AG10803 (cell line): ENCODE measurements around the gene TINAGL1.

Source experiments
- DNase-seq: peaks from one replicate; pipeline ENCODE4 v3.0.0; 2010; ENCODE audit warnings: low read depth
- H3K4me3 ChIP-seq: 2 replicates; pipeline ENCODE4 v1.5.1; 2011; ENCODE audit warnings: mild to moderate bottlenecking, low read length, control low read depth
- TF ChIP-seq, protein P1 (sequence below): conservative IDR thresholded peaks from 2 replicates; pipeline ENCODE4 v1.5.1; 2011; ENCODE audit warnings: mild to moderate bottlenecking, low read length, control low read depth, inconsistent platforms

TINAGL1 gene

DNA sequence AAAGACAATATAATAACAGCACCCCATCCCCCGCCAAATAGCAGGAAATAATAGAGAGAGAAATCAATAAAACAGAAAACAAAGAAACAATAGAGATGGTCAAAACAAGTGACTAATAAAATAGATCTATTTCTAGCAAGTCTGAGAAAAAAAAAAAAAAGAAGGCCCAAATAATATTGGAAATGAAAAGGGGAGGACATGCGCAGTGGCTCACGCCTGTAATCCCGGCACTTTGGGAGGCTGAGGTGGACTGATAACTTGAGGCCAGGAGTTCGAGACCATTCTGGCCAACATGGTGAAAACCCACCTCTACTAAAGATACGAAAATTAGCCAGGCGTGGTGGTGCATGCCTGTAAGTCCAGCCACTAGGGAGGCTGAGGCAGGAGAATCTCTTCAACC is 22.7 kb downstream of the TINAGL1 start:
- no peak for DNase-seq
- H3K4me3 ChIP-seq = no peak overlapping the region
- TF ChIP-seq, protein P1, sequence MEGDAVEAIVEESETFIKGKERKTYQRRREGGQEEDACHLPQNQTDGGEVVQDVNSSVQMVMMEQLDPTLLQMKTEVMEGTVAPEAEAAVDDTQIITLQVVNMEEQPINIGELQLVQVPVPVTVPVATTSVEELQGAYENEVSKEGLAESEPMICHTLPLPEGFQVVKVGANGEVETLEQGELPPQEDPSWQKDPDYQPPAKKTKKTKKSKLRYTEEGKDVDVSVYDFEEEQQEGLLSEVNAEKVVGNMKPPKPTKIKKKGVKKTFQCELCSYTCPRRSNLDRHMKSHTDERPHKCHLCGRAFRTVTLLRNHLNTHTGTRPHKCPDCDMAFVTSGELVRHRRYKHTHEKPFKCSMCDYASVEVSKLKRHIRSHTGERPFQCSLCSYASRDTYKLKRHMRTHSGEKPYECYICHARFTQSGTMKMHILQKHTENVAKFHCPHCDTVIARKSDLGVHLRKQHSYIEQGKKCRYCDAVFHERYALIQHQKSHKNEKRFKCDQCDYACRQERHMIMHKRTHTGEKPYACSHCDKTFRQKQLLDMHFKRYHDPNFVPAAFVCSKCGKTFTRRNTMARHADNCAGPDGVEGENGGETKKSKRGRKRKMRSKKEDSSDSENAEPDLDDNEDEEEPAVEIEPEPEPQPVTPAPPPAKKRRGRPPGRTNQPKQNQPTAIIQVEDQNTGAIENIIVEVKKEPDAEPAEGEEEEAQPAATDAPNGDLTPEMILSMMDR = no peak

DNA sequence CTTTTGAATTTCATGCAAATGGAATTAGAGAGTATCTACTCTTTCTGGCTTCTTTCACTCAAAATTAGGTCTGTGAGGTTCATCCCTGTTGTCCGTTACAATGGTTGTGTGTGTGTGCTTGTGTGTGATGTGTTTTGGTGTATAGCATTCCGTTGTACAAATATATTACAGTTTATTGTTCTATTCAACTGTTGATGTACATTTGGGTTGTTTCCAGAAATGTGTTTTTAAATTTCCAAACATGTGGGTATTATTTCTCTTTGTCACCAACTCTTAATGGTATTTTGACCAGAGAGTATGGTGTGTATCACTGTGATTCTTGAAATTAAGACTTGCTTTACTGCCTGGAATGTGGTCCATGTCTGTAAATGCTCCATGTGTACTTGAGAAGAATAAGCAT is 24.3 kb downstream of the TINAGL1 start:
- TF ChIP-seq, protein P1 = no peak
- no peak for DNase-seq
- H3K4me3 ChIP-seq = no peak overlapping the region

DNA sequence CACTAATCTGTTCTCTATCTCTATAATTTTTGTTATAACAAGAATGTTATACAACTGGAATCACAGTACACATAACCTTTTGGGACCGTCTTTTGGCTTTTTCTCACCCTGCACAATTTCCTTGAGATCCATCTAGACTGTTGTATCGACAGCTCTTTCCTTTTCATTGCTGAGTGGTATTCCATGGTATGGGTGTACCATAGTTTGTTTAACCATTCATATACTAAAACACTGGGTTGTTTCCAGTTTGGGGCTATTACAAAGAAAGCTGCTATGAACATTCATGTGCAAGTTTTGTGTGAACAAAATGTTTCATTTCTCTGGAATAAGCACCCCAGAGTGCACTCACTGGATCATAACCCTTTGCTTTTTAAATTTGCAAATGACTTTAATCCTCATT is 25.8 kb downstream of the TINAGL1 start:
- TF ChIP-seq, protein P1 = no peak
- DNase-seq = no peak

DNA sequence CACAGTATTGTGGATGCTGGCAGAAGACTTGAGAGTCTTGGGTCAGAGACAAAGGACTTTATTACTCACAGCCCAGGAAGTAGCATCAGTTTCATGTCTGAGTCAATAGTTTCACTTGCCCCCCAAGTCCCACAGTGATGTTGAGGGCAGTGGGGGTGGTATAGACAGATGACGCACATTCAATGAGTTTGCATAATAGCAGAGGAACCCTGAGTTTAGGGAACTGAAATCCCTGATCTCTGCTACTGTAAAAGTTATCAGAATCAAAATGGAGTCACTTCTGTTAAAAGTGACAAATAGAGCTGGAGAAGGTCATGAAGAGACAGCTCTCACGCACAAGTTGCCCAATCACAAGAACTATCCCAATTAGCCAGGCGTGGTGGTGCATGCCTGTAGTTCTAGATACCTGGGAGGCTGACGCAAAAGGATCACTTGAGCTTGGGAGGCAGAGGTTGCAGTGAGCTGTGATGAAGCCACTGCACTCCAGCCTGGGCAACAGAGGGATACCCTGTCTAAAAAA is 29.7 kb downstream of the TINAGL1 start:
- H3K4me3 ChIP-seq = no peak overlapping the region
- DNase-seq = peak; percentile 63
- TF ChIP-seq, protein P1 = no peak

More for the DNA sequence above, 25.8 kb downstream of the TINAGL1 start:
- H3K4me3 ChIP-seq = no peak overlapping the region

DNA sequence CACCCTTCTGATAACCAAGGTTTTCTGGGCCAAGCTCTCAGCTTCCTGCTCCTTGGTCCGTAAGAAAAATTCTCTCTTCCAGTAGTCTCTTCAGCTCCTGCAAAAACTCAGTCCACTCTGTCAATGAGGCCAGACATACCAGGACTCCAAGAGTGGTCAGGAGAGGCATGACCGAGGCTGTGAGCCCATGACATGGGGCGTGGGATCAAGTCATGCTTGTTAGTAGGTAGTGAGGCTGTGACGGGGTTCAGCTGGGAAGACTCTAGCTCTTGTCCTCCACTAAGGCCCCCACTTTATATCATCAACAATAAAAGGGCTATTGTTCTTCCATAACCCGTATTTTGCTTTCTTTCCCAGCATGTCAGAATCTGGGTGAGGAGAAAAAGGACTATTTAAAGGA is 31.0 kb downstream of the TINAGL1 start:
- H3K4me3 ChIP-seq = no peak overlapping the region
- TF ChIP-seq, protein P1 = no peak
- DNase-seq = no peak

DNA sequence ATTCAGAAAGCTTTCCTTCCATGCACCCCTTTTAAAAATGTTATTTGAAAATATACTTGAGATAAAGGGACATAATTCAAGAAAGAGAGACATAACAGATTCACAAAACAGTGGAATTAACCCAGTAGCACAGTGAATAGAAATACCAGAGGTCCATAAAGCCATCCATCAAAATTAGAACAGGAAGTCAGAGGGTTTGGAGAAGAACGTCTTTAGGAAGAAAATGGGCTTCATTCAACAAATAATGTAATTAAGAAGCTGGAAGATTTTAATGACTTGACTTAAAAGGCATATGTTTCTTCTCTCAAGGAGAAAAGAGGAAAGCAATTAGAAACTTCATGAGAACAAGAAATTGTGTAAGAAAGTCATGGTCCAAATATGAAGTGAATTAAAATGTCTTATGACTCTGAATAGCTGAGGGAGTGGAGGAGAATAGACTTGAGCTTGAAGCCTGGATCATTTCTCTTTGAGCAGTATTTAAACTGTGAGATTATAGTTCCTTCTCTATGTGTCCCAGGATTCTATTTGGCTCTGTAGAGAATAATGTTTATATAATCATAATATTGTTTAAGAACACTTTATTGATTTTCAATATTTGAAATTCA is 33.3 kb downstream of the TINAGL1 start:
- TF ChIP-seq, protein P1 = no peak
- DNase-seq = no peak
- no peak overlapping the region for H3K4me3 ChIP-seq

DNA sequence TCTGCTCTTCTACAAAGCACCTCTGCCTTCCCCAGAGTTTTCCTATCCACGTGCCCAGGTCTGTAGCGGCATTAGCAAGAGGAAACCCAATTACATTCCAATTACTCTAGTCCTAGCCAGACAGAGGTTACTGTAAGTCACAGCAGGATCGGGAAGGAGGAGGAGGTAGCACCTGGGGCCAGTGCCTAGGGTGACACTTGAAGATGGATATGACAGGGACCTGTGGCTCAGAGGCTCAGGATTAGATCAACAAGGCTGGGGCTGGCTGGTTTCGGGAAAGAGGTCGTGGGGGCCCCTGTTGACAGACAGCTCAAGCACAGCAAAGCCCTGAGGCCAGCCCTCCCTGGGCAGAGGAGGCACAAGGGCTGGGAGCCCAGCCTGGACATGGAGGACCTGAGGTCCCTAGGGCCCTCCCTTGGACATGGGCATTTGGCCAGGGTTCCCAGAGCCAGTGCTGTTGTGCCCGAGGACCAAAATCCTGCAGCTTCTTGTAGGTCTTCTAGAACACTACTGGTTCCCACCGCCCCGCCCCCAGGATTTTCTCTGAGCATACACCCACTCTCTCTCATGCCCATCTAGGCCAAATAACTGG is 38.2 kb downstream of the TINAGL1 start:
- DNase-seq = no peak
- no peak overlapping the region for H3K4me3 ChIP-seq
- TF ChIP-seq, protein P1 = no peak
